Measurements from ENCODE around the gene TRABD2B. TPM values are rescaled to one million over a fixed set of nuclear protein-coding genes. Genes with fewer than 3 reads are reported as not detected.

The TRABD2B gene
- polyA plus RNA-seq, 4 donors: under 0.01 to 2.6 (median 2.2) TPM; not detected in 1

DNA sequence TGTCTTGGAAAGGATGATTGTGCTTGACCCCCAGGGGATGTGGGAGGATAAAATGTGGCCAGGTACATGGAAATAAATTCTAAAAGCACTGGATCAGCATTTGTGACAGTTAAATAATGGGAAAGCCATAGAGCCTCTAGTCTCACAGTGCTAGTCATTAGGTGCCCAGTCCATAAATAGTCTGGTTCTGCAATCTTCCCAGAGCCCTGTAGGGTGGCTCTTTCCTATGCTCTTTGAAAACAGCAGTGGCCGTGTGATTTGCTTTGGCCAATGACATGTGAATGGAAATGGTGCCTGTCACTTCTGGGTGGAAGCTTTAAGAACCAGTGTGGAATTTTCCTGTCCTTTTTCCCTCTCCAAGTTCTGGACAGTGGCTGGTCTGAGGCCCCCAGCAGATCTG lies 113.2 kb downstream of the TRABD2B start:
- Histone ChIP-seq H3K9me3 (ENCODE audit: control insufficient read depth in 2 of 2, insufficient read depth in 1 of 2, low read depth in 1 of 2, low read length in 1 of 2) (no peaks in the 10 kb centered on the region), H3K36me3 (ENCODE audit: control insufficient read depth in 3 of 3, insufficient read depth in 2 of 3, low read depth in 1 of 3, low read length in 3 of 3) (no peaks in the 10 kb centered on the region), H3K4me1 (ENCODE audit: control insufficient read depth in 3 of 3, insufficient read depth in 2 of 3, low read depth in 1 of 3, low read length in 2 of 3) (peaks cover 0 to 9% (median 0%) of the 10 kb centered on the region in 3 donors), H3K27me3 (ENCODE audit: control insufficient read depth in 3 of 3, insufficient read depth in 3 of 3, low read length in 3 of 3) (no peaks in the 10 kb centered on the region), H3K27ac (ENCODE audit: low read depth in 1 of 3, low read length in 2 of 3) (no peak overlapping the region), H3K4me3 (ENCODE audit: low read depth in 1 of 3, low read length in 3 of 3) (no peak overlapping the region)
- DNase-seq (no peak), FAIRE-seq (no peak)
- 73 to 90% (median 80%) methylated on average over 1 of the region's 1 CpG for WGBS, 3 donors

DNA sequence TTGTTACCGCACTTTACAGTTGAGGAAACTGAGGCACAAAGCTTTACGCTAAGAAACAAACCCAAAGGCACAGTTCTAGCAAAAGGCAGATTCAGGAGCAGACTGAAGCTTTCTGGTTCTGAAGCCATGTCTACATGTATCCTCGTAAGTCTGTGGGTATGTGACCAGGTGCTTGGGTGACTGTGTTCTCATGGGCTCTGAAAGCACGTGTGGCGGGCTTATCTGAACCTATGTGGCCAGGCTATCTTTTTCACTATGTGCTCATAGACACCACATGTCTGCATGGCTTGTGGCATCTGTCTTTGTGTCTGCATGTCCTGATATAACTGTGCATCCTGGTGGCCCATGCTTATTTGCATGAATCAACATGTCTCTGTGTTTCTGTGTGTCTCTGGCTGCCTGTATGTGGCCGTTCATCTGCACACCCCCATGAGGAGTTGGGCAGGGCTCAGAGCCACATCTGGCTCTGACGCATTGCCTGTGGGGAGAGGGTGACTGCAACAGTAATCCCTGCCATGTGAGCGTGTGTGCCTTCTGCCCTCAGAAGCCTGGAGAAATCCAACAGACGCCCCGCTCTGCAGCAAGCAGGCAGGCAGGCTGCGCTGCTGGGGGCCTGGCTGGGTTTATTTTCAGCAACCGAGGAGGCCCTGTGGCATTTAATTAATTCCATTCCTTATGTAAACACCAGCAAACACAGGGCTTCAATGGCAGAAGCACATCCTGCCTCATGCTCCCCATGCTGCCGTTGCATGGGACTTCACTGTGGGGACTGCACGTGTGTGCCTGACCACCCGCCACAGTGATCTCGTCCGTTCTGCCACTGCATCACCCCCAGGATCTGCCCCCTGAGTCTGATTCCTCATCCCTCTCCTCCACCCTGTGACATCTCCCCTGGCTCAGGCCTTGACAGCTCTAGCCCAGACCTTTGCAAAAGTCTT lies 115.4 kb downstream of the TRABD2B start:
- no peak overlapping the region for H3K27ac ChIP-seq (ENCODE audit: low read depth in 1 of 3, low read length in 2 of 3)
- 78 to 86% (median 85%) methylated on average over 17 of the region's 17 CpGs for WGBS, 3 donors
- H3K27me3 ChIP-seq (ENCODE audit: control insufficient read depth in 3 of 3, insufficient read depth in 3 of 3, low read length in 3 of 3): no peaks in the 10 kb centered on the region
- H3K4me3 ChIP-seq (ENCODE audit: low read depth in 1 of 3, low read length in 3 of 3): no peak overlapping the region
- H3K9me3 ChIP-seq (ENCODE audit: control insufficient read depth in 2 of 2, insufficient read depth in 1 of 2, low read depth in 1 of 2, low read length in 1 of 2): no peaks in the 10 kb centered on the region
- H3K4me1 ChIP-seq (ENCODE audit: control insufficient read depth in 3 of 3, insufficient read depth in 2 of 3, low read depth in 1 of 3, low read length in 2 of 3): peaks cover 0 to 9% (median 0%) of the 10 kb centered on the region in 3 donors
- FAIRE-seq: no peak
- peak in 1 of 2 donors; percentile 23 for DNase-seq
- no peaks in the 10 kb centered on the region for H3K36me3 ChIP-seq (ENCODE audit: control insufficient read depth in 3 of 3, insufficient read depth in 2 of 3, low read depth in 1 of 3, low read length in 3 of 3)

DNA sequence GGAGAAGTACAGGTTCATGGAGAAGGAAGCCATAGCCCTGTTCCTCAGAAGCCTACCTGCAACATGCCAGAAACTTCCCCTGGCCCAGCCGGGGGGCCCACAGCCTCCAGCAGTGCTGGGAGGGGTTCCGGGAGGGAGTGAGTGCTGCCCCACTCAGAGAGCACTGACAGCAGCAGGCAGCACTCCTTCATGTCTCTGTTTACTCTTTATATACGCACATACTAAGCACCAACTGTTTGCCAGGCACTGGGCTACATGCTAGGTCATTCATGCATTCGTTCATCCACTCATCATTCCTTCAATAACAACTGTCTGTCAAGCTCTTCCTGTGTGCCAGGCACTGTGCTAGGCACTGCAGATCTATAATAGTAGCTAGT lies 120.6 kb downstream of the TRABD2B start:
- H3K4me1 ChIP-seq (ENCODE audit: control insufficient read depth in 3 of 3, insufficient read depth in 2 of 3, low read depth in 1 of 3, low read length in 2 of 3): peaks cover 4 to 43% (median 5%) of the 10 kb centered on the region in 3 donors
- FAIRE-seq (no peak), DNase-seq (no peak)
- 72 to 92% (median 73%) methylated on average over 4 of the region's 4 CpGs for WGBS, 3 donors
- H3K4me3 ChIP-seq (ENCODE audit: low read depth in 1 of 3, low read length in 3 of 3): no peak overlapping the region
- H3K27ac ChIP-seq (ENCODE audit: low read depth in 1 of 3, low read length in 2 of 3): peak overlapping the region in 1 of 3 donors; percentile 9
- no peaks in the 10 kb centered on the region for H3K36me3 ChIP-seq (ENCODE audit: control insufficient read depth in 3 of 3, insufficient read depth in 2 of 3, low read depth in 1 of 3, low read length in 3 of 3)
- H3K9me3 ChIP-seq (ENCODE audit: control insufficient read depth in 2 of 2, insufficient read depth in 1 of 2, low read depth in 1 of 2, low read length in 1 of 2): no peaks in the 10 kb centered on the region
- H3K27me3 ChIP-seq (ENCODE audit: control insufficient read depth in 3 of 3, insufficient read depth in 3 of 3, low read length in 3 of 3): no peaks in the 10 kb centered on the region

DNA sequence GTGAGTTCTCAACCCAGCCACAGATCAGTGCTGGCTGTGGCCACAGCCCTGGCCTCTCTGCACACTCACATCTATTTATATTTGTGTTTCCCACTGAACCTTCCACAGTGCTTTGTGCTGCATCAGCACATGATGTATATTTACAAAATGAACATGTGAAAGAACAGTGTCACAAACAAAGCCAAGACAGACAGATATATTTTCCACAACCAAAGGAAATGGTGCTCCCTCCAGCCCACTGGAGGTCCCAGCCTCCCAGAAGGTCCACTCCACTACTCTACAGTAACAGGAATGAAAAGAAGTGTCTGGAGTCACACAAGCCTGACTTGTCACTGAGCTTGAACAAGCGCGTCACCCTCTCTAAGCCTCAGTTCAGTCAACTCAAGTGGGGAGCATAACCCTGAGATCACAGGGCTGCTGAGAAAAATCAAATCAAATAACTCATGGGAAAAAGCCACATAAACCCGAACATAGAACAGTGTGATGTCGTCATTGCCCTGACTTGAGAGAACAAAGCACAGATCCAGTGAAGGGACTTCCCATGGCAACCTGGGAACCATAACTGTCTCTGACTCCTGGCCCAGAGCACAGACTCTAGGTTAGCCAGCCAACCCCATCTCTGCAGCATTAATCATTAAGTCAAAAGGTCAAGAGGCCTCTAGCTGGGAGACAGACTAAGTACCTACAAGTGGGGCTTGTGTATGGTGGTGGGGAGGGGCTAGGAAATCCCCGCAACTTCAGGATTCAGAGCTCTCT lies 121.2 kb downstream of the TRABD2B start:
- Histone ChIP-seq H3K27ac (ENCODE audit: low read depth in 1 of 3, low read length in 2 of 3) (no peak overlapping the region), H3K36me3 (ENCODE audit: control insufficient read depth in 3 of 3, insufficient read depth in 2 of 3, low read depth in 1 of 3, low read length in 3 of 3) (no peaks in the 10 kb centered on the region)
- WGBS, 3 donors: 58 to 78% (median 70%) methylated on average over 5 of the region's 5 CpGs

DNA sequence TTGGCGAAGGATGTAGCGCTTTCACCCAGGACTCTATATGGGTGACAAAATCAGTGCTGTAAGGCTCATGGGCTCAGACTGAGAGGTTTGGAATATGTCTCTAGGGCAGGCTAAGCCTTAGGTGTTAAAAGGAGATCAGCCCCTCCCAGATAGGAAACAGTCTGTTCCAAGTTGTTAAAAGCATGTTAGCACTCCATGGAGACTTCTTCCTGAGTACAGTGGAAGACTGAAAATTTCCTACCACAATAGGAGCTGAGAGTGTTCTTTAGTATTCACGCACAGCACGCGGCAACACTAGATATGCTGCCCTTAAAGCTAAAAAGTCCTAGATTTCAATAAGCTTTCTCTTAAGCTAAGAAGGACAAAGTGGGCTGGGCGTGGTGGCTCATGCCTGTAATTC lies 122.1 kb downstream of the TRABD2B start:
- WGBS, 3 donors: 86 to 95% (median 90%) methylated on average over 6 of the region's 6 CpGs
- Histone ChIP-seq H3K36me3 (ENCODE audit: control insufficient read depth in 3 of 3, insufficient read depth in 2 of 3, low read depth in 1 of 3, low read length in 3 of 3) (no peaks in the 10 kb centered on the region), H3K4me1 (ENCODE audit: control insufficient read depth in 3 of 3, insufficient read depth in 2 of 3, low read depth in 1 of 3, low read length in 2 of 3) (peaks cover 6 to 56% (median 8%) of the 10 kb centered on the region in 3 donors), H3K27me3 (ENCODE audit: control insufficient read depth in 3 of 3, insufficient read depth in 3 of 3, low read length in 3 of 3) (no peaks in the 10 kb centered on the region), H3K9me3 (ENCODE audit: control insufficient read depth in 2 of 2, insufficient read depth in 1 of 2, low read depth in 1 of 2, low read length in 1 of 2) (no peaks in the 10 kb centered on the region), H3K4me3 (ENCODE audit: low read depth in 1 of 3, low read length in 3 of 3) (no peak overlapping the region), H3K27ac (ENCODE audit: low read depth in 1 of 3, low read length in 2 of 3) (no peak overlapping the region)
- FAIRE-seq (no peak), DNase-seq (no peak)

More for the DNA sequence above, 121.2 kb downstream of the TRABD2B start:
- Histone ChIP-seq H3K9me3 (ENCODE audit: control insufficient read depth in 2 of 2, insufficient read depth in 1 of 2, low read depth in 1 of 2, low read length in 1 of 2) (no peaks in the 10 kb centered on the region), H3K4me1 (ENCODE audit: control insufficient read depth in 3 of 3, insufficient read depth in 2 of 3, low read depth in 1 of 3, low read length in 2 of 3) (peaks cover 6 to 49% (median 8%) of the 10 kb centered on the region in 3 donors), H3K4me3 (ENCODE audit: low read depth in 1 of 3, low read length in 3 of 3) (no peak overlapping the region), H3K27me3 (ENCODE audit: control insufficient read depth in 3 of 3, insufficient read depth in 3 of 3, low read length in 3 of 3) (no peaks in the 10 kb centered on the region)
- DNase-seq (peak; percentile 37 to 57), FAIRE-seq (no peak)

DNA sequence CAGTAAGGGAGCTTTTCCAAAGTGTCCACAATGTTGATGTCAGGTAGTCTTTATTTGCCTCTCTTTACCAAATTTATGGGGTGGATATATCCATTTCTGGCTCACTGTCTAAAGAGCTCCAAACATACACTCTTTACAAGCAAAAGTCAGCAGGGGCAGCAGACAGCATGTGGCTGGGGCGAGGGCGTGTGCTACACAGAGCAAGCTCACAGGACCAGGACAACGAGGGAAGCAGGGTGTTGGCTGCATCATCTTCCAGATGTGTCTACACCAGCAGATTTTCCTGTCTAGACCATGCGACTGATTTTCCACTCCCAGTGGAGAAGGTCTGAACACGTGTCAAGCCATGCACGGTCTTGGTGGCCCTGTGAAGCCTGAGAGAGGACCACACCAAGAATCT lies 123.8 kb downstream of the TRABD2B start:
- WGBS, 3 donors: 78 to 82% (median 78%) methylated on average over 6 of the region's 6 CpGs
- peak in 1 of 2 donors; percentile 46 for DNase-seq
- FAIRE-seq: no peak
- Histone ChIP-seq H3K27me3 (ENCODE audit: control insufficient read depth in 3 of 3, insufficient read depth in 3 of 3, low read length in 3 of 3) (no peaks in the 10 kb centered on the region), H3K4me3 (ENCODE audit: low read depth in 1 of 3, low read length in 3 of 3) (no peak overlapping the region), H3K36me3 (ENCODE audit: control insufficient read depth in 3 of 3, insufficient read depth in 2 of 3, low read depth in 1 of 3, low read length in 3 of 3) (no peaks in the 10 kb centered on the region), H3K27ac (ENCODE audit: low read depth in 1 of 3, low read length in 2 of 3) (peak overlapping the region in 1 of 3 donors; percentile 86), H3K4me1 (ENCODE audit: control insufficient read depth in 3 of 3, insufficient read depth in 2 of 3, low read depth in 1 of 3, low read length in 2 of 3) (peaks cover 6 to 56% (median 8%) of the 10 kb centered on the region in 3 donors), H3K9me3 (ENCODE audit: control insufficient read depth in 2 of 2, insufficient read depth in 1 of 2, low read depth in 1 of 2, low read length in 1 of 2) (peaks cover 0 to 3% of the 10 kb centered on the region in 2 donors)

DNA sequence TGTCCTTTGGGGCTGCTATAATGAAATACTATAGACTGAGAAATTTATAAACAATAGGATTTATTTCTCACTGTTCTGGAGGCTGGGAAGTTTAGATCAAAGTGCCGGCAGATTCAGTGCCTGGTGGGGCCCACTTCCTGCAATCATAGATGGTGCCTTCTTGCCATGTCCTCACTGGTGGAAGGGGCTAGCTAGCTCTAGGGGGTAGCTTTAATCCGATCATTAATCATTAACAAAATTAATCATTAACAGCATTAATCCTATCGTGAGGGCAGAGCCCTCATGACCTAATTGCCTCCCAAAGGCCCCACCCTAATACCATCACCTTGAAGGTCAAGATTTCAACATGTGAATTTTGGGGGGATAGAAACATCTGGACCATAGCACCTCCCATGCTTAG lies 124.3 kb downstream of the TRABD2B start:
- no peaks in the 10 kb centered on the region for H3K36me3 ChIP-seq (ENCODE audit: control insufficient read depth in 3 of 3, insufficient read depth in 2 of 3, low read depth in 1 of 3, low read length in 3 of 3)
- H3K27ac ChIP-seq (ENCODE audit: low read depth in 1 of 3, low read length in 2 of 3): peak overlapping the region; percentile 83 to 96 (median 86)
- H3K4me3 ChIP-seq (ENCODE audit: low read depth in 1 of 3, low read length in 3 of 3): no peak overlapping the region
- DNase-seq (peak; percentile 66 to 67), FAIRE-seq (no peak)
- H3K27me3 ChIP-seq (ENCODE audit: control insufficient read depth in 3 of 3, insufficient read depth in 3 of 3, low read length in 3 of 3): no peaks in the 10 kb centered on the region
- H3K9me3 ChIP-seq (ENCODE audit: control insufficient read depth in 2 of 2, insufficient read depth in 1 of 2, low read depth in 1 of 2, low read length in 1 of 2): peaks cover 0 to 4% of the 10 kb centered on the region in 2 donors
- peaks cover 6 to 56% (median 8%) of the 10 kb centered on the region in 3 donors for H3K4me1 ChIP-seq (ENCODE audit: control insufficient read depth in 3 of 3, insufficient read depth in 2 of 3, low read depth in 1 of 3, low read length in 2 of 3)
- 20 to 60% (median 29%) methylated on average over 3 of the region's 3 CpGs for WGBS, 3 donors

DNA sequence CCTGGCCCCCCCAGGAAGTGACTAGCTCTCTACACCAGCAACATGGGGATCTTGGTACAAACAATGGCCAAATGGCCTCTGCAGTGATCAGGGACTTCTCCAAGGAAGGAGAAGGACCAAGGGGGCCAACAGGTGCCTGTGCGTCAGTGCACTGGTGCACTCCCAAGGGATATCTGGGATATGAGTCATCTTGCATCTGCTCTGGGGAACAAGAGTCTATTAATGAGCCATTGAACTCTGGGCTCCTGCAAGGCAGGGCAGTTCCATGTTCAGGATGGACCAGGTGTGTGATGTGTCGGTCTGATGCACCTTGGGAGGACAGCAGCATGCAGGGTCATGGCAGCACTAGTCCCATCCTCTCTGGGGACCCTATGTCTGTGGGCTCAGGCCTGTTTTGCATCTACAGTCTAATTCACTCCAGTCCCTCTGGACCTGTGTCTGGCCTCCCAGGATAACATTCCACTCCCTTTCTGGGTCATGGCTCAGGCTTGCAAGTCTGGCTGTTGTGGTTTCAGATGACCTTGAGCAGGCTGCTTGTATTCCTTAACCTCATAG lies 125.3 kb downstream of the TRABD2B start:
- WGBS, 3 donors: 11 to 59% (median 32%) methylated on average over 2 of the region's 2 CpGs
- peak; percentile 83 to 96 for DNase-seq
- peaks cover 0 to 4% of the 10 kb centered on the region in 2 donors for H3K9me3 ChIP-seq (ENCODE audit: control insufficient read depth in 2 of 2, insufficient read depth in 1 of 2, low read depth in 1 of 2, low read length in 1 of 2)
- peak overlapping the region; percentile 83 to 96 (median 86) for H3K27ac ChIP-seq (ENCODE audit: low read depth in 1 of 3, low read length in 2 of 3)
- peaks cover 6 to 64% (median 8%) of the 10 kb centered on the region in 3 donors for H3K4me1 ChIP-seq (ENCODE audit: control insufficient read depth in 3 of 3, insufficient read depth in 2 of 3, low read depth in 1 of 3, low read length in 2 of 3)
- no peaks in the 10 kb centered on the region for H3K27me3 ChIP-seq (ENCODE audit: control insufficient read depth in 3 of 3, insufficient read depth in 3 of 3, low read length in 3 of 3)
- no peak for FAIRE-seq
- no peak overlapping the region for H3K4me3 ChIP-seq (ENCODE audit: low read depth in 1 of 3, low read length in 3 of 3)
- no peaks in the 10 kb centered on the region for H3K36me3 ChIP-seq (ENCODE audit: control insufficient read depth in 3 of 3, insufficient read depth in 2 of 3, low read depth in 1 of 3, low read length in 3 of 3)

All from small intestine (tissue), 7 donors.